Ishikawa (cell line): ENCODE measurements around the gene SIGLEC8.

ENCODE experiments used
- CEBPB ChIP-seq: IDR thresholded peaks from 2 replicates; pipeline ENCODE4 v1.6.1; 2012
- CREB1 ChIP-seq: IDR thresholded peaks from 2 replicates; pipeline ENCODE4 v1.6.1; 2012; ENCODE audit warnings: low read depth
- EGR1 ChIP-seq: IDR thresholded peaks from 2 replicates; pipeline ENCODE4 v1.6.1; 2012
- EP300 ChIP-seq: IDR thresholded peaks from 2 replicates; pipeline ENCODE4 v1.6.1; 2012; ENCODE audit warnings: borderline replicate concordance
- FOXM1 ChIP-seq: IDR thresholded peaks from 2 replicates; pipeline ENCODE4 v1.6.1; 2012; ENCODE audit warnings: low read depth, borderline replicate concordance
- NFIC ChIP-seq: IDR thresholded peaks from 2 replicates; pipeline ENCODE4 v1.6.1; 2012
- RAD21 ChIP-seq: IDR thresholded peaks from 2 replicates; pipeline ENCODE4 v1.6.1; 2012; ENCODE audit warnings: low read depth
- TAF1 ChIP-seq: IDR thresholded peaks from 2 replicates; pipeline ENCODE4 v1.6.1; 2012; ENCODE audit warnings: low read depth, mild to moderate bottlenecking
- TCF12 ChIP-seq: IDR thresholded peaks from 2 replicates; pipeline ENCODE4 v1.6.1; 2012; ENCODE audit warnings: low read depth
- TEAD4 ChIP-seq: IDR thresholded peaks from 2 replicates; pipeline ENCODE4 v1.6.1; 2012
- YY1 ChIP-seq: IDR thresholded peaks from 2 replicates; pipeline ENCODE4 v1.6.1; 2012; ENCODE audit warnings: low read depth
- ZBTB7A ChIP-seq: IDR thresholded peaks from 2 replicates; pipeline ENCODE4 v1.6.1; 2012; ENCODE audit warnings: low read depth
- TF ChIP-seq, protein P1 (sequence below): IDR thresholded peaks from 2 replicates; pipeline ENCODE4 v1.6.1; 2012
- TF ChIP-seq, protein P2 (sequence below): IDR thresholded peaks from 2 replicates; pipeline ENCODE4 v1.6.1; 2012; ENCODE audit warnings: low read depth, mild to moderate bottlenecking
- TF ChIP-seq, protein P3 (sequence below): IDR thresholded peaks from 2 replicates; pipeline ENCODE4 v1.6.1; 2012

Gene SIGLEC8

DNA sequence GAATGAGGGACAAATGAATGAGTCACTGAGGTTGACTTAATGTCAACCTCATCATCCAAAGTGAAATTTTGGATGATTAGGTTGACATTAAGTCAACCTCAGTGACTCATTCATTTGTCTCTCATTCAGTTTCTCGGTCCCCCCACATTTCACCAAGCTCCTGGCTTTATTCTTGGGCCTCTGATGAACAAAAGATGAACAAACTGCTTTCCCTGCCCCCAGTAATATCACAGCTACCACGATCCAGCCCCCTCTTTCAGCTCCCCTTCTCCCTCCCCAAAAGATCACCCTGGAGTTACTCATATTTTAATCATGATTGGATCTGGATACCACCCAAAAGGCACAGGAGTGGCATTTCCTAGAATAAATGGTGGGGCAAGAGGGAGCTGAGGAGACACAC is 30.9 kb upstream of the SIGLEC8 start:
- TF ChIP-seq, protein P1, sequence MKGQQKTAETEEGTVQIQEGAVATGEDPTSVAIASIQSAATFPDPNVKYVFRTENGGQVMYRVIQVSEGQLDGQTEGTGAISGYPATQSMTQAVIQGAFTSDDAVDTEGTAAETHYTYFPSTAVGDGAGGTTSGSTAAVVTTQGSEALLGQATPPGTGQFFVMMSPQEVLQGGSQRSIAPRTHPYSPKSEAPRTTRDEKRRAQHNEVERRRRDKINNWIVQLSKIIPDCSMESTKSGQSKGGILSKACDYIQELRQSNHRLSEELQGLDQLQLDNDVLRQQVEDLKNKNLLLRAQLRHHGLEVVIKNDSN: no peak
- TF ChIP-seq YY1: no peak
- no peak for TF ChIP-seq TEAD4
- no peak for TF ChIP-seq EP300
- no peak for TF ChIP-seq TCF12
- TF ChIP-seq, protein P2, sequence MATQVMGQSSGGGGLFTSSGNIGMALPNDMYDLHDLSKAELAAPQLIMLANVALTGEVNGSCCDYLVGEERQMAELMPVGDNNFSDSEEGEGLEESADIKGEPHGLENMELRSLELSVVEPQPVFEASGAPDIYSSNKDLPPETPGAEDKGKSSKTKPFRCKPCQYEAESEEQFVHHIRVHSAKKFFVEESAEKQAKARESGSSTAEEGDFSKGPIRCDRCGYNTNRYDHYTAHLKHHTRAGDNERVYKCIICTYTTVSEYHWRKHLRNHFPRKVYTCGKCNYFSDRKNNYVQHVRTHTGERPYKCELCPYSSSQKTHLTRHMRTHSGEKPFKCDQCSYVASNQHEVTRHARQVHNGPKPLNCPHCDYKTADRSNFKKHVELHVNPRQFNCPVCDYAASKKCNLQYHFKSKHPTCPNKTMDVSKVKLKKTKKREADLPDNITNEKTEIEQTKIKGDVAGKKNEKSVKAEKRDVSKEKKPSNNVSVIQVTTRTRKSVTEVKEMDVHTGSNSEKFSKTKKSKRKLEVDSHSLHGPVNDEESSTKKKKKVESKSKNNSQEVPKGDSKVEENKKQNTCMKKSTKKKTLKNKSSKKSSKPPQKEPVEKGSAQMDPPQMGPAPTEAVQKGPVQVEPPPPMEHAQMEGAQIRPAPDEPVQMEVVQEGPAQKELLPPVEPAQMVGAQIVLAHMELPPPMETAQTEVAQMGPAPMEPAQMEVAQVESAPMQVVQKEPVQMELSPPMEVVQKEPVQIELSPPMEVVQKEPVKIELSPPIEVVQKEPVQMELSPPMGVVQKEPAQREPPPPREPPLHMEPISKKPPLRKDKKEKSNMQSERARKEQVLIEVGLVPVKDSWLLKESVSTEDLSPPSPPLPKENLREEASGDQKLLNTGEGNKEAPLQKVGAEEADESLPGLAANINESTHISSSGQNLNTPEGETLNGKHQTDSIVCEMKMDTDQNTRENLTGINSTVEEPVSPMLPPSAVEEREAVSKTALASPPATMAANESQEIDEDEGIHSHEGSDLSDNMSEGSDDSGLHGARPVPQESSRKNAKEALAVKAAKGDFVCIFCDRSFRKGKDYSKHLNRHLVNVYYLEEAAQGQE: no peak
- TF ChIP-seq ZBTB7A: no peak
- TF ChIP-seq CREB1: no peak
- no peak for TF ChIP-seq FOXM1
- TF ChIP-seq EGR1: no peak
- TF ChIP-seq, protein P3, sequence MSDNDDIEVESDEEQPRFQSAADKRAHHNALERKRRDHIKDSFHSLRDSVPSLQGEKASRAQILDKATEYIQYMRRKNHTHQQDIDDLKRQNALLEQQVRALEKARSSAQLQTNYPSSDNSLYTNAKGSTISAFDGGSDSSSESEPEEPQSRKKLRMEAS: no peak
- no peak for TF ChIP-seq NFIC
- no peak for TF ChIP-seq CEBPB
- no peak for TF ChIP-seq TAF1
- no peak for TF ChIP-seq RAD21

DNA sequence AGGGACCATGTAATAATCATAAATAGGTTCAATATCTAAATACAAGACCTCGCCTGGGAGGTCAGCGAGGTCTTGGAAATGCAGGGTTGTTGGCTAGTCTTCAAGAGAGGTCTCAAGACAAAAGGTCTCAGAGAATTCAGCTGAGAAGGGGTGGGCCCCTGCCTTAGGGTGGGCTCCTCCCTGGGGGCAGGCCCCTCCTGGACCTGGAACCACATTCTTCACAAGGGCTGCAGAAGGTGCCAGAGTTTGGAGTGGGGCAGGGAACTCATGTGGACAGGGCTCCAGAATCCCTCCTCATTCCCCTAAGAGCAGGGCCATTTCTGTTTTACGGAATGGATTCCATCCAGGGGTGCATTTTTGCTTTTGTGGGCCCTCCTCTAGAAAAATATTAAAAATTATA is 30.2 kb upstream of the SIGLEC8 start:
- TF ChIP-seq TEAD4 (no peak), ZBTB7A (no peak)

DNA sequence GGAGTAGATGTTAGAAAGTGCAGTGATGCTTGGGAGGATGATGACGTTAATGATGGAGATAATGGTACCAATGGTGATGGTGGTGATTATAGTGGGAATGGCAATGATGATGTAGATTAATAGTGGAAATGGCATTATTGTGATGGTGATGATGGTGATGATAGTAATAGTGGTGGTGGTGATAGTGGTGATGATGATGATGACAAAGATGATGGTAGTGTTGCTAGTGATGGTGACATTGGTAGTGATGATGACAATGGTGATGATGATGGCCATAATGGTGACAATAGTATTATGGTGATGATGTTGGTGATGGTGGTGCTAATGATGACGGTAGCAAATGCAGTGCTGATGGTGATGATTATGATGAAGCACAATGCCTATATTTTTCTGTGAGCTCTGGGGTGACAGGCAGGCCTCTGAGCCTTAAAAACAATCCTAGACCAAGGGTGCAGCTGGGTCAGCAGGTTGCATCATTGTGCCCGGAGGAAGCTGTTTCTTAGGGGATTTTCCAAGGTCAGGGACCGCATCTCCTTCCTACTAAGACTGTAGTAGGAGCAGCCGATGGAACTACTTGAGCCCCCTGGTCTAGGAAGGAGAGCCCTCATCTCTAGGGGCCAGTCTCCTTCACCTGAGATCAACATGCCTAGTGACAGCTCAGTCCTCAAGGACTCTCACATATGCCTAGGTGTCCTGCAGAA is 27.9 kb upstream of the SIGLEC8 start:
- TF ChIP-seq EGR1 (no peak), ZBTB7A (no peak), NFIC (no peak), TEAD4 (no peak), TAF1 (no peak)
- TF ChIP-seq, protein P3: no peak
- TF ChIP-seq, protein P1: no peak

DNA sequence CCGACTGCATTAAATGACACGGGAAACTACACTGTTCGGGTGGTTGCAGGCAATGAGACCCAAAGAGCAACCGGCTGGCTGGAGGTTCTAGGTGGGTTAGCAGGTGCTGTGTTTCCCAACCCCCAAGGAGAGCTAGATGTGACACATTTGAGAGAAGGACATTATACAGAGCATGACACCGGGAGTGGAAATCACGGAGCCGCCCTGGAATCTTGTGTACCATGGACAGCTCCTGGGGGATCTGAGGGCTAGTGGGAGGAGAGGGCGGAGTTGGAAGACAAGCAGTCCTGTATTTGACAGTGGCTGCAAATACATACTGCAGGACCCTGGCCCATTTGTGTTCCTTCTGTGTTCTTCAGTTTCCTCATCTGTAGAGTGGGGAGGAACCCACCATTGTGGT is 22.3 kb upstream of the SIGLEC8 start:
- TF ChIP-seq, protein P3: no peak
- no peak for TF ChIP-seq EGR1
- TF ChIP-seq, protein P2: peak; percentile 93
- TF ChIP-seq TEAD4: peak; percentile 29; the same call in 1 of the 2 replicates

DNA sequence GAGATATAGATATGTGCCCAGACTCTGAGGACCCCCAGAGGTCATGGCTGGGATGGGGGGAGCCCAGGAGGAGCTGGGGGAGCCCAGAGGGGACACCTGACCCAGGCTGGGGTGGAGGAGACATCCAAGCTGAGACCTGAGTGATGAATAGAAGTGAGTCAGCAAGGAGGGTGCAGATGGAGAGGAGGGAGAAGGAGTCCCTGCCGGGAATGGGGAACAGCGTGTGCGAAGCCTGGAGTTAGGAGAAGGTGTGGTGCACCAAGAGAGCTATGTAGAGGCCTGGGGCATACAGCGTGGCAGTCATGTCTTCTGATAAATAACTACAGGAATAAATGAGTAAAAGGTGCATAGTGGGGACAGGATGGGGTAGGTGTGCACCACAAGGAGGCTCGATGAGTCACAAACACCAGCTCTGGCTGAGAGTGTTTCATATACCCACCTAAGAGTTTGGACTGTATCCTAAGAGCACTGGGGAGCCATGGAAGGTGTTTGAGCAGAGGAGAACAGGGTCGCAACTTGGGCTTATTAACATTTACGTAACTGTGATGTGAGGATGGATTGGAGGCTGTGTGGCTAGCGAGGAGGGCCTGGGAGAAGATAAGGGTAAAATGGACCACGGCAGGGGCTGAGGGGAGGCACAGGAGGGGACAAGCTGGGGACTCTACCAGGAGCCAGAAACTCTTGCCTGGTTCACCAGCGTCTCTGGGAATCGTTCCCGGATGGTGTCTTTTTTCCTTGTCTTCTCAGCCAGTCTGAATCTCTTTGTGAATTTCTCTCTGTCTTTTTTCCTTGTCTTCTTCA is 21.5 kb upstream of the SIGLEC8 start:
- TF ChIP-seq EP300 (no peak), ZBTB7A (no peak), TEAD4 (no peak), TAF1 (no peak)

DNA sequence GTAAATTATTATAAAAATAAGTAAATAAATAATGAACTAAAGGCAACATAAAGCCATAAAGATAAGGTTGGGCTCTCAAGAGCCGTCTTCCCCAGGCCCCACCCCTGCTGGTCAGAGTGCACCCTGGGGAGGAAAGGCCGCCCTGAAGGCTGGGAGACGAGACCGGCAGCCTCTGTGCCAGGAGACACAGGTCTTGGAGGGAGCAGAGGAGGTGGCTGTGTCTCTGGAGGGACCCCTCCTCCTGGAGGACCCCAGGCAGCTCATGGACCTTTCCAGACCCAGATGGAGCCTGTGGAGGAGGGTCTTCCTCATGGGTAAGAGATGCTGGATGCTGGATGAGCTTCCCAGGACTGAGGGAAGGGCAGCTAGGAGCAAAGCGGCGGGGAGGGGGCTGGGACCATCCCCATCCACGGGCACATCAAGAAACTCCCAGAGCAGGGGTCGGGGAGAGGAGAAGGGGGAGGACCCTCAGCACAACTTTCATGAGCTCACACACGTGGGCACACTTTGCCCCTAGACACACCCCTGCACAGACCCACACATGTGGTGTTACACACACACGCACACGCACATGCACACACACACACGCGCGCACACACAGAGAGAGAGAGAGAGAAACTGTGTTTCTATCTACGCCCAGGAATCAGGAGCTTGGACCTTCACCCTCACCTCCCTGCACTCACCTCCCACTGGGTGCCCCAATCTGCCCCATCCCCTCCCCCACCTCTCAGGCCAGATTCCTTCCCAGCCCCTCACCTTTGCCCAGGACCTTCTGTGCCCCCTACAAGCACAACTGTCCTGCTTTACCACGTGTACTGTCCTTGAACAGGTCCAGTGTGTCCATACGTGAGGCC is 20.4 kb upstream of the SIGLEC8 start, which contains the start of gene CEACAM18:
Gene CEACAM18, plus strand, starts transcription at position 159 of the 854 bp plus-strand sequence.
- TF ChIP-seq TAF1 (no peak), NFIC (no peak), FOXM1 (no peak), CREB1 (no peak), EGR1 (no peak), TCF12 (no peak), RAD21 (no peak), YY1 (no peak)
- TF ChIP-seq, protein P3: no peak
- TF ChIP-seq, protein P1: no peak
- TF ChIP-seq, protein P2: no peak
